Kasumi-1 (cell line): ENCODE measurements around the gene CD82.

Experiments
- DNase-seq, 2 experiments: peaks; one replicate each; lab custom pipeline; 2025; lab: John Stamatoyannopoulos, UW

CD82 gene

DNA sequence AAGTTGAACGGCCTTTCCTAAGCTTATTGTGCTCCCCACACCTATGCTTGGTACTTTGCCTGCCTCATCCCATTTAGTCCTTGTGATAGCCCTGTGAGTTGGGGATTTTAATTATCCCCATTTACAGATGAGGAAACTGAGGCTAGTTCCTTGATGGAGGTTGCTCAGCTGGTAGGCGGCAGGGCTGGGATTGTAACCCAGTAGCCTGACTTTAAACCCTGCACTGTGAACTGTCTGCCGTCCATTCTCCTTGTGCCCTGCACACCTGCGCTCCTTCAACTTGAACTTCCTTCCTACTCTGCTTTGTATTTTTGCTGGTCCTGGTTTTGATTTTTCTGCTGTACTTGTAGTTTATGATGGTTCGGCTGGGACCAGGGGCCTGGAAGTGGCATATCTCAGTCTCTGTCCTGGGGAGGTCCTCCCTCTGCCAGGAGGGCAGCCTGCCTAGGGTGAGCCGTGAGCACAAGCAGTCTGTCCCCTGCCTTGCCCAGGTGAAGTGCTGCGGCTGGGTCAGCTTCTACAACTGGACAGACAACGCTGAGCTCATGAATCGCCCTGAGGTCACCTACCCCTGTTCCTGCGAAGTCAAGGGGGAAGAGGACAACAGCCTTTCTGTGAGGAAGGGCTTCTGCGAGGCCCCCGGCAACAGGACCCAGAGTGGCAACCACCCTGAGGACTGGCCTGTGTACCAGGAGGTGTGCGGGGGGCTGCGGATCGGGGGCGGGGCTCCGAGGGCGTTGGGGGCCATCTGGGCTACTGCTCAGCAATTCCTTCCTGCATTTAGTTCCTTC is 52.4 kb downstream of the CD82 start:
- no peak for DNase-seq

DNA sequence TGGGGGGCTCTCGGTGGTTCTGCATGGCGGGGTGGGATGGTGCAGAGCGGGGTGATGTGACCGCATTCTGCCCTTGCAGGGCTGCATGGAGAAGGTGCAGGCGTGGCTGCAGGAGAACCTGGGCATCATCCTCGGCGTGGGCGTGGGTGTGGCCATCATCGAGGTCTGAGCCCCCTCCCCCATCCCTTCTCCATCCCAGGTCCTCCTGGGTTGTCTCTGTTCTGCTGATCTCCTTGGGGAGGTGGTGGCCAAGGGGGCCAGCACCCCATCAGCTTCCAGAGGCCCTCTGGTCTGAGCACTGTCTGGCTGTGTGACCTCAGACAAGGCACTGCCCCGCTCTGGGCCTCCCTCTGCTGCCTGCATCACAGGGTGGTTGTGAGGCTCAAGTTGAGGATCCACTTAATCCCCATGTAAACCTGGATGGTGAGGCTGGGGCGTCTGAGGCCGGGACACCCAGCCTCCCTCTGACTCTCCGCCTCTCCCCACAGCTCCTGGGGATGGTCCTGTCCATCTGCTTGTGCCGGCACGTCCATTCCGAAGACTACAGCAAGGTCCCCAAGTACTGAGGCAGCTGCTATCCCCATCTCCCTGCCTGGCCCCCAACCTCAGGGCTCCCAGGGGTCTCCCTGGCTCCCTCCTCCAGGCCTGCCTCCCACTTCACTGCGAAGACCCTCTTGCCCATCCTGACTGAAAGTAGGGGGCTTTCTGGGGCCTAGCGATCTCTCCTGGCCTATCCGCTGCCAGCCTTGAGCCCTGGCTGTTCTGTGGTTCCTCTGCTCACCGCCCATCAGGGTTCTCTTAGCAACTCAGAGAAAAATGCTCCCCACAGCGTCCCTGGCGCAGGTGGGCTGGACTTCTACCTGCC is 53.3 kb downstream of the CD82 start:
- no peak for DNase-seq

- no peak for DNase-seq
Measured at GRCh38 chr11:44620328-44620725, 54.9 kb downstream of the CD82 start.

DNA sequence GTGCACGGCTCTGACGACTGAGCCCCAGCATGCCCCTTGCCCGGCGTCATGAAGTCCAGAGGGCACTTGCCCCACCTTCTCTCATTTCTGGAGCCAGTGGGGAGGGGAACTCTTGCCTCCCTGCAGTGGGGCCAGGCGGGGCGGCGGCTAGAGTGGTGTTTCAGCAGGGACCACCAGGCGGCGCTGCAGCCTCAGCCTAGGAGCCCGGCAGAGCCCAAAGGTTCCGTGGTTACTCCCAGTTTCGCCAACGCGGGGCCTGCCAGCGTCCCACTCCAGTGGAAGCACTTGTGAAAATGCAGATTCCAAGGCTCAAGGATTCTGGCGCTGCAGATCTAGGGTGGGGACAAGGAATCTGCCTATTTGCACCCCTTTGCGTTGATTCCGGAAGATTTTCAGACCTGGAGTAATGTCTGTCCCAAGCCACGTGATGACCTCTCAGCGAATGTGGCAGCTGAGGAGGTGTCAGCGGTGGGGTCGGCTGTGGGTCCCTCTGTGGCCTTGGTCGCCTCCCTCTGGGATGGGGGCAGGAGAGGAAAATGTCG is 55.7 kb downstream of the CD82 start:
- DNase-seq, result peak; percentile 24 to 53

DNA sequence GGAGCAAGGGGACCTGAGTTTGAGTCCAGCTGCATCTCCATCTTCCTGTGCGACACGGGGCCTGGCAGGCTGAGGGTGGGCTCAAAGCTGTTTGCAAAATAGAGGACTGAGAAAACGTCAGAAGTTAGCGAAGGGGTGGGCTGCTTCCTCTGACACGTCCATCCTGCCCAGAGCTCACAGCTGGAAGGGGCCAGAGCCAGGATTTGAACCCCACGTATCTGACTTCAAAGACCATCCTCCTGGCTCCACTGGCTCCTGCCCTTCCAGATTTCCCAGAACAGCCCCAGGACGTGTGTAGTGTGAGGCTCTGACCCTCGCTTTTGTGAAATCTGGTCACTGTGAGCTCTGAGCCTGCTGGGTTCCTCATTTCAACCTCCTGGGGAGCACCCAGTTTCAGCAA is 56.3 kb downstream of the CD82 start:
- no peak for DNase-seq

- no peak for DNase-seq
Measured at GRCh38 chr11:44622190-44622650, 56.8 kb downstream of the CD82 start.

GRCh38 chr11:44622721-44623258 is 57.3 kb downstream of the CD82 start:
- no peak for DNase-seq

GRCh38 chr11:44623341-44623730 is 57.9 kb downstream of the CD82 start:
- DNase-seq, result peak; percentile 34 to 41

GRCh38 chr11:44623731-44624491 is 58.4 kb downstream of the CD82 start:
- DNase-seq, result no peak

GRCh38 chr11:44624761-44625221 is 59.3 kb downstream of the CD82 start:
- DNase-seq, result no peak

DNA sequence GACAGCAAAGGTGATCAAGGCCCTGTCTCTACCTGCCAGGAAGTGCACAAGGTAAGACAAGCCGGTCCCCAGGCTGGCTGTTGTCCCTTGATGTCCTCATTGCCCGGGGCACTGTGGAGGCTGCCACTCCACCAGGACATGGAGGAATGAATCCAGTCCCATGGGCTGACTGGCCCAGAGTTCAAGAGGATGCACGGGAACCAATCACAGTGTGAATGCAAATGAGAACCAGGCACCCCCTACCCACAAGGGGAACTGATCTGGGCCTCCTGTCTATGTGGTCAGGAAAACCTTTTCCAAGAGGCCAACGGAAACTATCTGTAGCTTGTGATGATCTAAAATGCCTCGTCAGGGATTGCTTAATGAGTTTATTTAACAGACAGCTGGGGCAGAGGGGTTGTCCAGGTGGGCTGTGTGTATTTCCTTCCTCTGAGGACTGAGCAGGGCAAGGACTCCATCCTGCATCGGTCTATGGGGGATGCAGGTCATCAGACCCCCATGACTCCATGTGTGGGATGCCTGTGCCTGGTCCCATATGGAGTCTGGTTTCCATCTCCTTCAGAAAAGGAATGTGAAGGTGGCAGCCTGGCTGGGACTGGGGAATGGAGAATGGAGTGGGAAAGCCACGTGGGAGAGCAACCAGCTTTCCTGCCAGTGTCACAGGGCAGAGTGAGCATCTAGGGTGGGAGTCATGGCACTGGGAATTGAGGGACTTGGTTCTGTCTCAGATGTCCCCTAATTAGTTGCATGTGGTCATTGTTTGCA is 60.5 kb downstream of the CD82 start:
- peak; percentile 29 to 38 for DNase-seq

GRCh38 chr11:44626645-44627044 is 61.2 kb downstream of the CD82 start:
- no peak for DNase-seq

GRCh38 chr11:44627165-44627789 is 61.8 kb downstream of the CD82 start:
- no peak for DNase-seq

DNA sequence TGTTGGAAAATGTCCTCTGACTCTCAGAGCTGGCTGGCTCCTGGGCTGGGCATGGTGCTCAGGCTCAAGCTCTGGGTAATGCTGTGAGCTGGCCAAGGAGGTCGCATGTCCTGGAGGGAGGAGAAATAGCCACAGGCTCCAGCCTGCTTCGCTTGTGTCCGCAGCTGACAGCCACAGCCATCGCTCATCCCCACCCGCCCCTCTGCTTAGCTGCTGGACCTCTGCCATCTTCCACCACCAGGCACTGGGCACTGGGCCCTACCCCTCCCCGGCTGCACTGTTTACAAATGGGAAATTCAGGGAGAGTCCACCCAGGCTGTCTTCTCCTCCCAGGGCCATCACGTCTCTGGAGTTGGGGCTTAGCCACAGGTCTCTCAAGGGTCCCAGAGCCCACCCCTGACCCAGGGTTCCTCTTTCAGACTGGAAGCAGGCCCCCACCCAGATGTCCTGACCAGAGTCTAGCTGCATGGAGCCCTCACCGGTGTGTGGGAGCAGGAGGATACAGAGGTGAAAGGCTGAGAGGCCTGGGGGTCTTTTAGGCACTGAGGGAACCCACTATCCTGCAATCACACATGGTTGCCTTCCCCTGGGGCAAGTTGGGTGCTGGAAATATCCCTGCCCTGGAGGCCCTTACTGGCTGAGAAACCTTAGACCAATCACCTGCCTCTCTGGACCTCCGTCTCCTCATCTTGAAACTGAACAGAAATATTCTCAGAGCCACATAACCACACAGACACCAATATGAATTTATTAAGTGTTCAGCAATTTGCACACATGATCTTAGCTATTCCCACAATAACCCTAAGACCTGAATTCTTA is 62.7 kb downstream of the CD82 start:
- no peak for DNase-seq

- DNase-seq, result no peak
Measured at GRCh38 chr11:44628730-44629700, 63.6 kb downstream of the CD82 start.

DNA sequence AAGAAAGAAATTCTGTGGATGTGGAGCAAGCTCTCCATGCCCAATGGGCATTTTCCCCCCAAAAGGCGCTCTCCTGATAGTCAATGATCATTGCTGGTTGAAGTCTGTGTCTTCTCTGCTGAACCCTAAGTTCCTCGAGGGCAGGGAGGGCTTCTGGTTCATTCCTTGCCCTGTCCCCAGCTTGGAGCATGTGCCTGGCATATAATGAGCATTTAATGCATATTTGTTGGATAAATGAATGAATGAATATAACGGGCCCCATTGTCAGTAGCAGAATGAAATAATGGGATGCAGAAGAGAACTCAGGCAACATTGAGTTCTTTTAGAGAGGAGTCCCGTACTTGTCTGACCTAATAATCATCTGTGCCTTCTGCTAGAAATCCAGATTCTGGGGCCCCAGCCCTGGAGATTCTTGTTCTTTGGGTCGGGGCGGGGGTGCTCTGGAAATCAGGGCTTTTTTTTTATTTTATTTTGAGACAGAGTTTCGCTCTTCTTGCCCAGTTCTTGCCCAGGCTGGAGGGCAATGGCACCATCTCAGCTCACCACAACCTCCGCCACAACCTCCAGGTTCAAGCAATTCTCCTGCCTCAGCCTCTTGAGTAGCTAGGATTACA is 64.4 kb downstream of the CD82 start:
- no peak for DNase-seq

DNA sequence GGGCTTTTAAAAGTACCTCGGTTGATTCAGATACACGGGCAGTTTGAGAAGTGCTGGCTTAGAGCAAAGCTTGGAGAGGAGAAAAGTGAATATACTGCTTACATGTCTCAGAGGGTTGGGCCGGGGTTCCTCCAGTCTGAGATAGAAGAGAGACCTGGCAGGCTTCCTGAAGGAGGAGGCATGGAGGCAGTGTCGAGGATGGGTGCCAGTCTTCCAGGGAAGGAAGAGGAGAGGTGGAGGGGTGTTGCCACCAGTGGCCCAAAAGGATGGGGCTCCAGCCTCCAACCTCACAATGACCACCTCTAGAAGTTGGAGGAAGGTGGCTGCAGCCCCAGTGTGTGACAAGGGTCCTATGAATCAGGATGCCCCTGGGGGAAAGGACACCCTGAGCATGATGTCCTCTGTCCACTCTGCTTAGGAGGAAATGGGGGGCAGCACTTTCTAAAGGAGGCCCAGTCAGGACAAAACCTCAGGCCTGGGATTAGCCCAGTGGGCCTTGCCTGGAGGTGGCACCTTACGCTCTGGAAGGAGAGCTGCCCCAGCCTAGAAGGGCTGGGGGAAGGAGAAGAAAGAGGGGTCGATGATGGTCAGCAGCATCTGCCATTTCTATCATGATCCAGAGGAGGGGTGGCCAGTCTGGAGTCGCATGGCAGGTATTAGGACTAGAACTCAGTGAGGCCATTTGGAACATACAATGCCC is 65.2 kb downstream of the CD82 start:
- no peak for DNase-seq
